ENCODE data around the gene RAB40C. TPM values are rescaled to one million over a fixed set of nuclear protein-coding genes. Genes with fewer than 3 reads are reported as not detected.

RAB40C gene
- total and polyA plus RNA-seq, 4 donors = 6.1 to 11.0 (median 9.2) TPM

GRCh38 chr16:626787-627453 lies 37.1 kb downstream of the RAB40C start:
- H3K9me3 ChIP-seq (ENCODE audit: control insufficient read depth in 4 of 4, low read length in 3 of 4) = no peaks in the 10 kb centered on the region
- H3K4me1 ChIP-seq (ENCODE audit: control insufficient read depth in 4 of 4, insufficient read depth in 4 of 4, low read length in 3 of 4) = peaks cover 29 to 47% (median 42%) of the 10 kb centered on the region in 4 donors
- no peak for TF ChIP-seq RAD21 (IDR thresholded peaks at IDR 0.05)
- TF ChIP-seq TAF1 (conservative IDR thresholded peaks at IDR 0.05) = no peak
- TF ChIP-seq RXRA (IDR thresholded peaks at IDR 0.05) = no peak
- TF ChIP-seq REST (IDR thresholded peaks at IDR 0.05) = no peak
- no peak for TF ChIP-seq HNF4G (IDR thresholded peaks at IDR 0.05)
- TF ChIP-seq ZBTB33 (IDR thresholded peaks at IDR 0.05) = no peak
- TF ChIP-seq GABPA (IDR thresholded peaks at IDR 0.05 in 1 of 2, conservative IDR thresholded peaks at IDR 0.05 in 1 of 2) = no peak
- no peak for TF ChIP-seq MAX (IDR thresholded peaks at IDR 0.05)
- no peak for TF ChIP-seq CTCF (IDR thresholded peaks at IDR 0.05; ENCODE audit: low read depth, low read length, missing input control)
- no peak for TF ChIP-seq SP1 (IDR thresholded peaks at IDR 0.05)
- no peak for TF ChIP-seq FOXA2 (IDR thresholded peaks at IDR 0.05)
- no peak for TF ChIP-seq ATF3 (IDR thresholded peaks at IDR 0.05)
- no peak for TF ChIP-seq NR2F2 (IDR thresholded peaks at IDR 0.05)
- TF ChIP-seq JUND (IDR thresholded peaks at IDR 0.05) = no peak
- TF ChIP-seq EGR1 (IDR thresholded peaks at IDR 0.05; ENCODE audit: low read depth in 2 of 2) = no peak
- no peak for TF ChIP-seq YY1 (IDR thresholded peaks at IDR 0.05)
- no peak for TF ChIP-seq FOXA1 (IDR thresholded peaks at IDR 0.05)
- TF ChIP-seq HNF4A (conservative IDR thresholded peaks at IDR 0.05) = no peak
- no peak for DNase-seq (ENCODE audit: low spot score)
- no peaks in the 10 kb centered on the region for H3K27me3 ChIP-seq (ENCODE audit: control insufficient read depth in 4 of 4, insufficient read depth in 4 of 4, low read length in 3 of 4)
- H3K36me3 ChIP-seq (ENCODE audit: control insufficient read depth in 4 of 4, insufficient read depth in 3 of 4, low read depth in 1 of 4, low read length in 3 of 4) = peaks cover 0 to 12% (median 4%) of the 10 kb centered on the region in 4 donors
- no peak overlapping the region for H3K9ac ChIP-seq (ENCODE audit: low read depth in 1 of 2, low read length in 2 of 2)
- 96% methylated on average over 29 of the region's 29 CpGs for WGBS
- no peak overlapping the region for H3K4me3 ChIP-seq (ENCODE audit: low read depth in 1 of 3, low read length in 3 of 3)
- no peak overlapping the region for H3K27ac ChIP-seq (ENCODE audit: low read depth in 1 of 2, low read length in 2 of 2)

Measured in liver (tissue), 9 donors.